Gastroesophageal sphincter (tissue), 4 donors: Measurements from ENCODE around the gene SINHCAF. TPM values are rescaled to one million over a fixed set of nuclear protein-coding genes. Genes with fewer than 3 reads are reported as not detected.
"Not testable (repeated sequence)": the region's sequence is repeated elsewhere in the genome, so short reads cannot be mapped to it uniquely, and the experiment has no call there.

Experiments used
- ATAC-seq: fragments of 150-250 bp; one replicate; pipeline ENCODE4 v1.9.1; 2016; ENCODE audit warnings: mild to moderate bottlenecking, moderate library complexity
- H3K27ac ChIP-seq, 4 donors: fragments of 200-600 bp; sonication (generic) in 3 of 4; 1 replicate in 3 of 4; 2 replicates in 1 of 4; pipeline ENCODE4 v1.5.1; 2016 to 2019
- H3K27me3 ChIP-seq: fragments of 200-600 bp; sonication (generic); one replicate; pipeline ENCODE4 v1.5.1; 2019
- H3K36me3 ChIP-seq, 2 donors: fragments of 200-600 bp; sonication (generic); one replicate each; pipeline ENCODE4 v1.5.1; 2019; ENCODE audit warnings: control low read depth in 1 of 2
- H3K4me1 ChIP-seq, 3 donors: fragments of 200-600 bp; sonication (generic); 1 replicate in 2 of 3; 2 replicates in 1 of 3; pipeline ENCODE4 v1.5.1; 2016 to 2019; ENCODE audit warnings: control low read depth in 2 of 3
- H3K4me3 ChIP-seq, 2 donors: fragments of 200-600 bp; sonication (generic); one replicate each; pipeline ENCODE4 v1.5.1; 2019; ENCODE audit warnings: mild to moderate bottlenecking in 1 of 2, moderate library complexity in 1 of 2
- H3K9me3 ChIP-seq, 3 donors: fragments of 200-600 bp; sonication (generic); one replicate each; pipeline ENCODE4 v1.5.1; 2017 to 2019; ENCODE audit warnings: control low read depth in 2 of 3
- EP300 ChIP-seq: sonication (generic); formaldehyde crosslinking; IDR thresholded peaks from one replicate; pipeline ENCODE4 v1.6.1; 2017; ENCODE audit warnings: antibody characterized with exemption, mild to moderate bottlenecking
- POLR2A ChIP-seq, 2 donors: fragments of 450-650 bp; IDR thresholded peaks; one replicate each; pipeline ENCODE4 v1.6.1; 2017; ENCODE audit warnings: antibody characterized with exemption in 2 of 2, mild to moderate bottlenecking in 2 of 2, moderate library complexity in 1 of 2
- POLR2AphosphoS5 ChIP-seq: sonication (generic); formaldehyde crosslinking; IDR thresholded peaks from one replicate; pipeline ENCODE4 v1.6.1; 2017; ENCODE audit warnings: antibody characterized with exemption
- WGBS, 2 donors: methylation state at CpG; one replicate each; pipeline ENCODE4 v1.1.5; 2018; ENCODE audit warnings: low coverage in 1 of 2; 5-methylcytosine and 5-hydroxymethylcytosine counted together
- total RNA-seq, 4 donors: library from RNA; depleted of rRNA; stranded (reverse); fragments of >200 nt; gene quantifications; one replicate each; pipeline ENCODE4 v1.1.0, GENCODE V29; 2016
- TF ChIP-seq, protein P1 (sequence below), 4 experiments: fragments of 200-600 bp in 2 of 4; fragments of 450-650 bp in 2 of 4; sonication (generic) in 1 of 4; IDR thresholded peaks; one replicate each; pipeline ENCODE4 v1.5.1; 2017 to 2019; ENCODE audit warnings: antibody characterized with exemption in 4 of 4, mild to moderate bottlenecking in 2 of 4, moderate library complexity in 2 of 4

SINHCAF gene
- total RNA-seq, 4 donors from 2014 or later, result 21.7 to 67.8 (median 25.8) TPM

DNA sequence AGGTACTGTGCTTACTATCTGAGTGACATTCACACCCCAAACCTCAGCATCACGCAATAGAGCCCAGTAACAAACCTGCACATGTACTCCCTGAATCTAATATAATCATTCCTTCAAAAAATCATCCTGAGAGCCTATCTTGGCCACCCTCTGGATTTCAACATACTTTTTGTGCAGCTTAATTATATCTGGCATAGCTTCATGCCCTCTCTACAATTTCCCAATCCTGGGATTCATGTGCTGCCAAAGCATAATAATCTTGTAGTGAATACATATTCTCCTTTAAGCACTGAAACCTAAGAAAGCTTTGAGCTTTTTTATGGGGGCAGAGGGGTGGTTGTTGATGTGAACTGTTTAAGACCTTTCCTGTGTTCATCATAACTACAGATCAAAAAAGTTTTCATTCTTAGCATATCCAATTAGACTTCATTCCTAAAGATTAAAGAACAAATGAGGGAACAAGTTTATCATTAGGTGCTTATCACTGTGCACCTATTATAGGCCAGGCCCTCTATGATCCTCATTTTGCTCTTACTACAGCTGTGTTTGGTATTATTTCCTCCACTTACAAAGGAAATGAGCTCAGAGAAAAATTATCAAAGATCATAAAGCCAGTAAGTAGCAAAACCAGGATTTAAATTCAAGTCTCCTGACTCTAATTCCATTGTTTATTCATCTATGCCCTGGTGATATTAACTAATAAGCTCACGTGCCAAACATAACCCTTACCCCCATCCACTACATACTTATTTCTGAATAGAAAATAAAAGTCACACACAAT, 51.2 kb downstream of the SINHCAF start:
- H3K4me3 ChIP-seq, result no peak overlapping the region
- H3K27ac ChIP-seq, result no peak overlapping the region
- no peak for TF ChIP-seq POLR2AphosphoS5
- TF ChIP-seq EP300, result no peak
- TF ChIP-seq, protein P1, sequence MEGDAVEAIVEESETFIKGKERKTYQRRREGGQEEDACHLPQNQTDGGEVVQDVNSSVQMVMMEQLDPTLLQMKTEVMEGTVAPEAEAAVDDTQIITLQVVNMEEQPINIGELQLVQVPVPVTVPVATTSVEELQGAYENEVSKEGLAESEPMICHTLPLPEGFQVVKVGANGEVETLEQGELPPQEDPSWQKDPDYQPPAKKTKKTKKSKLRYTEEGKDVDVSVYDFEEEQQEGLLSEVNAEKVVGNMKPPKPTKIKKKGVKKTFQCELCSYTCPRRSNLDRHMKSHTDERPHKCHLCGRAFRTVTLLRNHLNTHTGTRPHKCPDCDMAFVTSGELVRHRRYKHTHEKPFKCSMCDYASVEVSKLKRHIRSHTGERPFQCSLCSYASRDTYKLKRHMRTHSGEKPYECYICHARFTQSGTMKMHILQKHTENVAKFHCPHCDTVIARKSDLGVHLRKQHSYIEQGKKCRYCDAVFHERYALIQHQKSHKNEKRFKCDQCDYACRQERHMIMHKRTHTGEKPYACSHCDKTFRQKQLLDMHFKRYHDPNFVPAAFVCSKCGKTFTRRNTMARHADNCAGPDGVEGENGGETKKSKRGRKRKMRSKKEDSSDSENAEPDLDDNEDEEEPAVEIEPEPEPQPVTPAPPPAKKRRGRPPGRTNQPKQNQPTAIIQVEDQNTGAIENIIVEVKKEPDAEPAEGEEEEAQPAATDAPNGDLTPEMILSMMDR (IDR thresholded peaks at IDR 0.05), result no peak
- no peak for TF ChIP-seq POLR2A (IDR thresholded peaks at IDR 0.05)
- H3K9me3 ChIP-seq, result no peaks in the 10 kb centered on the region
- WGBS, 2 donors, result 85 to 94% methylated on average over 2 of the region's 2 CpGs
- no peak for ATAC-seq
- H3K36me3 ChIP-seq, result peaks cover 0 to 13% of the 10 kb centered on the region in 2 donors
- no peaks in the 10 kb centered on the region for H3K27me3 ChIP-seq
- peaks cover 0 to 8% (median 0%) of the 10 kb centered on the region in 3 donors for H3K4me1 ChIP-seq

GRCh38 chr12:31273794-31274193, 52.2 kb downstream of the SINHCAF start:
- H3K4me3 ChIP-seq, H3K27ac ChIP-seq, H3K4me1 ChIP-seq, H3K27me3 ChIP-seq, ATAC-seq, H3K9me3 ChIP-seq: not testable (repeated sequence)
- 93 to 98% methylated on average over 3 to 4 of the region's 6 CpGs for WGBS, 2 donors
- H3K36me3 ChIP-seq, result peaks cover 0 to 13% of the 10 kb centered on the region in 2 donors

DNA sequence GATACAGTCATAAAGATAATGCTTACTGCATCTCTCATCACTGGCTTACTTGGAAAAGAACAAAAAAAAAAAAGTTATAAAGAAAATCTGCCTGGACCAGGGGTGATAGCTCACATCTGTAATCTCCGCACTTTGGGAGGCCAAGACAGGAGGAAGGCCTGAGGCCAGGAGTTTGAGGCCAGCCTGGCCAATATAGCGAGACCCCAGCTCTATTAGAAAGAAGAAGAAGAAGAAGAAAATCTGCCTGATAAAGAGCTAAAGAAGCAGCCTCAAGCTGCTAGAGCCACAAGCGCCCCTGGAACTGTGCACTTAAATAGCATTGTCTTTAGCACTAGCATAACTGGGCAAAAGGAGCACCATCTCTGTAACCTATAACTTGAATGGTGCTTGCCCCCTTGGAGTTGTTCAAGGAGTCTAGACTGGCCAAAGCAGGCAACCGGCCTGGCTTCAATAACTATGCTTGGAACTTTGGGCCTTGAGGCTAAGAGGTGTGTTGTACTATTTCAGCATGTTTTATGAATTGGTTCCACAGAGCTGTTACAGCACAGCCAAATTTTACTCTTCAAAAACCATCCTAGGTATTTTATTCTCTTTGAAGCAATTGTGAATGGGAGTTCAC, 53.2 kb downstream of the SINHCAF start:
- TF ChIP-seq POLR2AphosphoS5 (no peak), POLR2A (IDR thresholded peaks at IDR 0.05) (no peak)
- Histone ChIP-seq H3K27ac (no peak overlapping the region), H3K4me1 (no peaks in the 10 kb centered on the region), H3K27me3 (no peaks in the 10 kb centered on the region), H3K4me3 (no peak overlapping the region), H3K36me3 (peaks cover 0 to 13% of the 10 kb centered on the region in 2 donors), H3K9me3 (no peaks in the 10 kb centered on the region)
- no peak for ATAC-seq
- 90 to 96% methylated on average over 3 to 4 of the region's 4 CpGs for WGBS, 2 donors

DNA sequence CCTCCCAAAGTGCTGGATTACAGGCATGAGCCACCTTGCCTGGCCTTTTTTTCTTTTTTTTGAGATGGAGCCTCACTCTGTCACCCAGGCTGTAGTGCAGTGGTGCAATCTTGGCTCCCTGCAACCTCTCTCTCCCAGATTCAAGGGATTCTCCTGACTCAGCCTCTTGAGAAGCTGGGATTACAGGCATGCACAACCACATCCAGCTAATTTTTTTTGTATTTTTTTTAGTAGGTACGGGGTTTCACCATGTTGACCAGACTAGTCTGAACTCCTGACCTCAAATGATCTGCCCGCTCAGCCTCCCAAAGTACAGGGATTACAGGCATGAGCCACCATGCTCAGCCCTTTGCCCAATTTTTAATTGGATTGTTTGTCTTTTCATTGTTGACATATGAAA, 58.0 kb downstream of the SINHCAF start:
- no peaks in the 10 kb centered on the region for H3K4me1 ChIP-seq
- TF ChIP-seq EP300 (no peak), POLR2A (IDR thresholded peaks at IDR 0.05) (no peak), POLR2AphosphoS5 (no peak)
- TF ChIP-seq, protein P1 (IDR thresholded peaks at IDR 0.05), result no peak
- H3K27ac ChIP-seq, result no peak overlapping the region
- no peaks in the 10 kb centered on the region for H3K36me3 ChIP-seq
- H3K27me3 ChIP-seq, result no peaks in the 10 kb centered on the region
- no peak overlapping the region for H3K4me3 ChIP-seq
- no peaks in the 10 kb centered on the region for H3K9me3 ChIP-seq
- ATAC-seq, result no peak
- WGBS, 2 donors, result 92 to 100% methylated on average over 2 of the region's 2 CpGs

- Histone ChIP-seq H3K9me3 (no peaks in the 10 kb centered on the region), H3K27ac (no peak overlapping the region), H3K36me3 (no peaks in the 10 kb centered on the region), H3K27me3 (no peaks in the 10 kb centered on the region), H3K4me3 (no peak overlapping the region), H3K4me1 (no peaks in the 10 kb centered on the region)
- 59% methylated on average over 8 to 11 of the region's 11 CpGs for WGBS, 2 donors
- TF ChIP-seq POLR2A (IDR thresholded peaks at IDR 0.05), result no peak
- TF ChIP-seq POLR2AphosphoS5, result no peak
- no peak for TF ChIP-seq EP300
- TF ChIP-seq, protein P1 (IDR thresholded peaks at IDR 0.05), result no peak
- no peak for ATAC-seq
Measured at GRCh38 chr12:31265722-31266121, 60.2 kb downstream of the SINHCAF start.

- H3K27me3 ChIP-seq, result no peaks in the 10 kb centered on the region
- WGBS, 2 donors, result 78 to 92% methylated on average over 1 to 3 of the region's 3 CpGs
- TF ChIP-seq POLR2AphosphoS5 (no peak), POLR2A (IDR thresholded peaks at IDR 0.05) (no peak)
Measured at GRCh38 chr12:31263661-31264060, 62.3 kb downstream of the SINHCAF start.

More at GRCh38 chr12:31263661-31264060, 62.3 kb downstream of the SINHCAF start:
- H3K9me3 ChIP-seq, result no peaks in the 10 kb centered on the region
- no peaks in the 10 kb centered on the region for H3K4me1 ChIP-seq
- no peaks in the 10 kb centered on the region for H3K36me3 ChIP-seq
- no peak overlapping the region for H3K4me3 ChIP-seq
- no peak overlapping the region for H3K27ac ChIP-seq
- ATAC-seq, result no peak
